Esophagus squamous epithelium (tissue), 4 donors: ENCODE measurements around the gene RPS6KA3.

Source experiments
- POLR2A ChIP-seq, 4 donors: fragments of 450-650 bp; IDR thresholded peaks; one replicate each; pipeline ENCODE4 v1.6.1; 2017; ENCODE audit warnings: antibody characterized with exemption in 4 of 4, mild to moderate bottlenecking in 4 of 4, moderate library complexity in 3 of 4
- TF ChIP-seq, protein P1 (sequence below), 6 experiments: fragments of 450-650 bp in 4 of 6; fragments of 200-600 bp in 2 of 6; sonication (generic) in 2 of 6; IDR thresholded peaks; one replicate each; pipeline ENCODE4 v1.5.1; 2016 to 2019; ENCODE audit warnings: antibody characterized with exemption in 6 of 6, mild to moderate bottlenecking in 4 of 6, moderate library complexity in 4 of 6

DNA sequence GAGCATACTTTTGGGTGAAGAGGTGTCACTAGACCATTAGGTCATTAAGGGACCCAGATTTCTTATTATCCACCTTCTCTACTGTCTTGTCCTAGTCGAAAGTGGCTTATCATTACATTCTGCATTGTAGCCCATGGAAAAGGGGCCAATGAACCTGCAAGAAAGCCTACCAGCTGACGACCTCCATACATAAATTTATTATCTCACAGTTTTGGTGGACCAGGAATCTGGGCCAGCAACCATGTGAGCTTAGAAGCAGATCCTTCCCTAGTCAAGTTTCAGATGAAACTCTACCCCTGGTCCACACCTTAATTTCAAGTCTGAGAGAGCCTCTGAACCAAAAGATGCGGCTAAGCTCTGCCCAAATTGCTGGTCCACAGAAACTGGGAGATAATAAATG, 37.6 kb downstream of the RPS6KA3 start:
- TF ChIP-seq, protein P1, sequence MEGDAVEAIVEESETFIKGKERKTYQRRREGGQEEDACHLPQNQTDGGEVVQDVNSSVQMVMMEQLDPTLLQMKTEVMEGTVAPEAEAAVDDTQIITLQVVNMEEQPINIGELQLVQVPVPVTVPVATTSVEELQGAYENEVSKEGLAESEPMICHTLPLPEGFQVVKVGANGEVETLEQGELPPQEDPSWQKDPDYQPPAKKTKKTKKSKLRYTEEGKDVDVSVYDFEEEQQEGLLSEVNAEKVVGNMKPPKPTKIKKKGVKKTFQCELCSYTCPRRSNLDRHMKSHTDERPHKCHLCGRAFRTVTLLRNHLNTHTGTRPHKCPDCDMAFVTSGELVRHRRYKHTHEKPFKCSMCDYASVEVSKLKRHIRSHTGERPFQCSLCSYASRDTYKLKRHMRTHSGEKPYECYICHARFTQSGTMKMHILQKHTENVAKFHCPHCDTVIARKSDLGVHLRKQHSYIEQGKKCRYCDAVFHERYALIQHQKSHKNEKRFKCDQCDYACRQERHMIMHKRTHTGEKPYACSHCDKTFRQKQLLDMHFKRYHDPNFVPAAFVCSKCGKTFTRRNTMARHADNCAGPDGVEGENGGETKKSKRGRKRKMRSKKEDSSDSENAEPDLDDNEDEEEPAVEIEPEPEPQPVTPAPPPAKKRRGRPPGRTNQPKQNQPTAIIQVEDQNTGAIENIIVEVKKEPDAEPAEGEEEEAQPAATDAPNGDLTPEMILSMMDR (IDR thresholded peaks at IDR 0.05): no peak
- TF ChIP-seq POLR2A (IDR thresholded peaks at IDR 0.05): no peak
